ENCODE data around the gene NCEH1. TPM values are rescaled to one million over a fixed set of nuclear protein-coding genes. Genes with fewer than 3 reads are reported as not detected.

NCEH1 gene
- total RNA-seq, 1 donor from 2014 or later: 22.4 TPM

DNA sequence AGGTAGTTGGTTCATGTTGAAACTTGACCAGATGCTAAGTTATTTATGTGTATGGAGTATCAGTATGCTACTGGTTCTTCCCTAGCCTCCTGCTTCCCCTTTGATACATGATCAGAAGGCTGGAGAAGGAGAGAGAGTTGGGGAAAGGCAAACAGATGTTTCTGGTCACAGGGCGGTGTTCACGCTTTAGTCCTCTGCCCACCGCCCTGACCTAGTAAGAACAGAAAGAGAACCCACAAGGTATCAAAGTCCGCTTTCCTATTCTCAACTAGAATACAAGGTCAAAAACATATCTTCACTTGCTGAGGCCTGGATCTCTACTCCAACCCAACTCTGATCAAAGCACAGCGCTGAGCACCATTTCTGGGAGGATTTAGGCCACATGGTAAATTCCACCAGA is 55.5 kb downstream of the NCEH1 start:
- no peaks in the 10 kb centered on the region for H3K27me3 ChIP-seq (ENCODE audit: control insufficient read depth, insufficient read depth, low read length)
- no peak overlapping the region for H3K4me3 ChIP-seq (ENCODE audit: low read depth, low read length)
- no peak for DNase-seq (ENCODE audit: low read depth)
- H3K36me3 ChIP-seq (ENCODE audit: control insufficient read depth, insufficient read depth, low read length): no peaks in the 10 kb centered on the region
- TF ChIP-seq, protein P1, sequence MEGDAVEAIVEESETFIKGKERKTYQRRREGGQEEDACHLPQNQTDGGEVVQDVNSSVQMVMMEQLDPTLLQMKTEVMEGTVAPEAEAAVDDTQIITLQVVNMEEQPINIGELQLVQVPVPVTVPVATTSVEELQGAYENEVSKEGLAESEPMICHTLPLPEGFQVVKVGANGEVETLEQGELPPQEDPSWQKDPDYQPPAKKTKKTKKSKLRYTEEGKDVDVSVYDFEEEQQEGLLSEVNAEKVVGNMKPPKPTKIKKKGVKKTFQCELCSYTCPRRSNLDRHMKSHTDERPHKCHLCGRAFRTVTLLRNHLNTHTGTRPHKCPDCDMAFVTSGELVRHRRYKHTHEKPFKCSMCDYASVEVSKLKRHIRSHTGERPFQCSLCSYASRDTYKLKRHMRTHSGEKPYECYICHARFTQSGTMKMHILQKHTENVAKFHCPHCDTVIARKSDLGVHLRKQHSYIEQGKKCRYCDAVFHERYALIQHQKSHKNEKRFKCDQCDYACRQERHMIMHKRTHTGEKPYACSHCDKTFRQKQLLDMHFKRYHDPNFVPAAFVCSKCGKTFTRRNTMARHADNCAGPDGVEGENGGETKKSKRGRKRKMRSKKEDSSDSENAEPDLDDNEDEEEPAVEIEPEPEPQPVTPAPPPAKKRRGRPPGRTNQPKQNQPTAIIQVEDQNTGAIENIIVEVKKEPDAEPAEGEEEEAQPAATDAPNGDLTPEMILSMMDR (IDR thresholded peaks at IDR 0.05; ENCODE audit: insufficient read depth, low read length, poor library complexity, severe bottlenecking): no peak

DNA sequence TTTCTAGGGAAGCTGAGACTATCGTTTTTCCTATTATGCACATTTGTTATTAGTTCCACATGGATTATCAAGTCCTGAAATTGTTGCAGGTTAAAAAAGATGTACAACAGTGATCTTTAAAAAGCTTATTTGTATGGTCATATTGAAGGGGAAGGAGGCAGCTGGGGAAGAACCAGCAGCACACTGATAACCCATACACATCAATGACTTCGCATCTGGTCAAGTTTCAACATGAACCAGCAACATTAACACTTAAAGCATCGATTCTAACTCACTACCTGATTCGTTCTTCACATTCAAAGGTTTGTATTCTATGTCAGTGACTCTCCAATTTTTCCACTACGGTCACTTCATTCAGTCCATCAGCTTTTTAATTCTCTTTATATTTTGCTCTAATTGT is 56.4 kb downstream of the NCEH1 start:
- Histone ChIP-seq H3K4me3 (ENCODE audit: low read depth, low read length) (no peak overlapping the region), H3K36me3 (ENCODE audit: control insufficient read depth, insufficient read depth, low read length) (no peaks in the 10 kb centered on the region), H3K27me3 (ENCODE audit: control insufficient read depth, insufficient read depth, low read length) (no peaks in the 10 kb centered on the region)
- TF ChIP-seq, protein P1 (IDR thresholded peaks at IDR 0.05; ENCODE audit: insufficient read depth, low read length, poor library complexity, severe bottlenecking): no peak
- DNase-seq (ENCODE audit: low read depth): no peak

DNA sequence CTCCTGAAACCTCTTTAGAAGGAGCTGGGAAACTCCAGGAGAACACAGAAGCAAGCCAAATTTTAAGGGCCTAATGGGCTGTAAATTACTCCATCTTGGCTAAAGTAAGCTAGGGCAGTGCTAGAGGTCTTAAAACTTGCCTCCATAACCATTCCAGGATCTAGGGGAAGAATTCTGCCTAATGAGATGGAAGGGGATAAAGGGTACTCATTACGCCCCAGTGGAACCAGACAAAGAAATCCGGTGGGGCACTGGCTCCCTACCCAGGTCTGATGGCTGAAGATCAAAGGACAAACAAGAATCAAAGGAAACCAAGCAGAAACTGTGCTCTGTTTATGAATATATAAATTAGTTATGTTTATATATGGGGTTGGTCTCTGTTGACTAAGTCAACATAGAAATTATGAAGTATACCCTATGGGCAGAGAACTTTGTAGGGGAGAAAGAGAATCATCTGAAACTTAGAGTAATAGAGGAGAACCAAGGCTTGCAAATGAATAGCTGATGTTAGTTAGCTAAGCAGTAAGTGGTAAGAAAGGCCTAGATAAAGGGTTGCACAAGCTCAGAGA is 57.8 kb downstream of the NCEH1 start:
- DNase-seq (ENCODE audit: low read depth): no peak
- no peaks in the 10 kb centered on the region for H3K36me3 ChIP-seq (ENCODE audit: control insufficient read depth, insufficient read depth, low read length)
- TF ChIP-seq, protein P1 (IDR thresholded peaks at IDR 0.05; ENCODE audit: insufficient read depth, low read length, poor library complexity, severe bottlenecking): no peak
- no peak overlapping the region for H3K4me3 ChIP-seq (ENCODE audit: low read depth, low read length)
- no peaks in the 10 kb centered on the region for H3K27me3 ChIP-seq (ENCODE audit: control insufficient read depth, insufficient read depth, low read length)

DNA sequence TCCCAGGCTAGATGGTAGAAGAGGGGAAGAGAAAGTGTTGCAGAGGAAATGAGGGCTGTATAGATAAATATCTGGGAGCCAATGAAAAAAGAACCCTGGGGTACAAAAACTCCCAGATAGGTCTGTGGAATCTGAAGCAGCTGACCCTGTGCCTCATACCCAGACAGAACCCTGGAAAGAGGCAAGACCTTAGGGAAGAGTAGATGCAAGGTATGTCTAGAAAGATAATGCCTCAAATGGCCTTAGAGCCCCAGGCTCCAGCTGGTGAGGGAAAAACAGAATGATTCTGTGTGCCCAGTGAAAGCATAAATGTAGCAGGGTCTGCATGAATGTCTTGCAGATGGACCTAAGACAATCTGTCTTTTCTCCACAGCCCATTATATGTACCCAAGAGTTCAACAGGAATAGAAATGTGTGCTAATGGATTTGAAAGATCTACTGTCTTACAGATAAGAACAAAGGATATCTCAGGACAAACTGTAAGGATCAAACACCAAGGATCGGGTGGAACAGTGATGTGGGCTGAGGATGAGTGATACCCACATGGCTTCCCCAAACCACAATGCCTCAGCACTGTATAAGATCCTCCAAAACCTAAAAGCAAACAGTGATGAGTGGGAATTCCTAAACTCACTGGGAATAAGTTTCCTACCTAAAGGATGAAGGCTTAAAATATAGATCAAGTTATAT is 58.8 kb downstream of the NCEH1 start:
- TF ChIP-seq, protein P1 (IDR thresholded peaks at IDR 0.05; ENCODE audit: insufficient read depth, low read length, poor library complexity, severe bottlenecking): no peak
- no peak for DNase-seq (ENCODE audit: low read depth)
- Histone ChIP-seq H3K27me3 (ENCODE audit: control insufficient read depth, insufficient read depth, low read length) (no peaks in the 10 kb centered on the region), H3K4me3 (ENCODE audit: low read depth, low read length) (no peak overlapping the region), H3K36me3 (ENCODE audit: control insufficient read depth, insufficient read depth, low read length) (no peaks in the 10 kb centered on the region)

DNA sequence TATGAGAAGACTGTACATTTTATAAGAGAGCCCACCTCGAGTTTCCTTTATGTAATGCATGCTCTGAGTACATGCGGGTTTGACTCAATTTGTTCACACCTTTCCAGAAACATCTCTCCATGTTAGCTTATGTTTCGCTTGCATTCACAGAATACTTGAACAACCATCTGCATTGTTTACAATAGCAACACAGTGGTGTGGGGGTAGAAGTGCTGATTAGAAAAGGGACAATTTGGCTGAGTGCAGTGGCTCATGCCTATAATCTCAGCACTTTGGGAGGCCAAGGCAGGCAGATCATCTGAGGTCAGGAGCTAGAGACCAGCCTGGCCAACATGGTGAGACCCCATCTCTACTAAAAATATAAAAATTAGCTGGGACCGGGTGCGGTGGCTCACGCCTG is 60.9 kb downstream of the NCEH1 start:
- no peaks in the 10 kb centered on the region for H3K36me3 ChIP-seq (ENCODE audit: control insufficient read depth, insufficient read depth, low read length)
- H3K27me3 ChIP-seq (ENCODE audit: control insufficient read depth, insufficient read depth, low read length): no peaks in the 10 kb centered on the region
- no peak for DNase-seq (ENCODE audit: low read depth)
- TF ChIP-seq, protein P1 (IDR thresholded peaks at IDR 0.05; ENCODE audit: insufficient read depth, low read length, poor library complexity, severe bottlenecking): no peak
- H3K4me3 ChIP-seq (ENCODE audit: low read depth, low read length): no peak overlapping the region

DNA sequence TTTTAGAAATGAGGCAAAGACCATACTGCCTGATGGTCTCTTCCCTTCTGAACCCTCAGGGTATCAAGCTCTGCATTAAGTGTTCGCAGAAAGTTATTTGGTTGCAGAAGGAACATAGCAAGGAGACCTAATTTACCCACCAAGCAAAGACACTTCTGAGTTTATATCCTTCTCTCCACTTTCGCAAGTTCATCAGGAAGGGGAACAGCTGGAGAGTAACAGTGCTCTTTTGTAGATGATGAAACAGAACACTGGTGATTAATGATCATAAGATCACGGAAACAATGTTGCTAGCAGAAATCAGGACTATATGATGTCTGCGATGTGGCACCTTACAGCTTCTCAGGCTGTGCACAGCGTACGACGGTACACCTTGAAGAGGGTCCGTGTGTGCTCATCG is 62.1 kb downstream of the NCEH1 start:
- Histone ChIP-seq H3K36me3 (ENCODE audit: control insufficient read depth, insufficient read depth, low read length) (no peaks in the 10 kb centered on the region), H3K27me3 (ENCODE audit: control insufficient read depth, insufficient read depth, low read length) (no peaks in the 10 kb centered on the region), H3K4me3 (ENCODE audit: low read depth, low read length) (no peak overlapping the region)
- DNase-seq (ENCODE audit: low read depth): no peak
- TF ChIP-seq, protein P1 (IDR thresholded peaks at IDR 0.05; ENCODE audit: insufficient read depth, low read length, poor library complexity, severe bottlenecking): no peak

All from kidney epithelial cell (primary cell).